Spleen (tissue), 11 donors: ENCODE measurements around the gene CDC42BPG. TPM values are rescaled to one million over a fixed set of nuclear protein-coding genes. Genes with fewer than 3 reads are reported as not detected.

Source experiments
- DNase-seq: peaks from one replicate; pipeline ENCODE4 v3.0.0-alpha.2; 2020
- H3K27ac ChIP-seq, 8 donors: fragments of 200-600 bp; sonication (generic) in 7 of 8; 1 replicate in 4 of 8; 2 replicates in 4 of 8; pipeline versions ENCODE4 v1.5.0 to v1.8.0; 2016 to 2021; ENCODE audit warnings: inconsistent platforms in 4 of 8, mild to moderate bottlenecking in 4 of 8, moderate library complexity in 1 of 8
- H3K27me3 ChIP-seq, 7 donors: fragments of 200-600 bp; sonication (generic) in 6 of 7; replicated peaks in 1 of 7; 1 replicate in 4 of 7; 2 replicates in 3 of 7; pipeline versions ENCODE4 v1.5.0 to v1.8.0; 2016 to 2021; ENCODE audit warnings: inconsistent platforms in 3 of 7, mild to moderate bottlenecking in 1 of 7
- H3K36me3 ChIP-seq, 6 donors: fragments of 200-600 bp; sonication (generic) in 5 of 6; 1 replicate in 4 of 6; 2 replicates in 2 of 6; pipeline versions ENCODE4 v1.5.0 to v1.8.0; 2016 to 2021; ENCODE audit warnings: inconsistent platforms in 2 of 6
- H3K4me1 ChIP-seq, 6 donors: fragments of 200-600 bp; sonication (generic) in 5 of 6; 1 replicate in 3 of 6; 2 replicates in 3 of 6; pipeline versions ENCODE4 v1.5.0 to v1.8.0; 2016 to 2021; ENCODE audit warnings: inconsistent platforms in 3 of 6
- H3K4me3 ChIP-seq, 8 donors: fragments of 200-600 bp; sonication (generic) in 7 of 8; 1 replicate in 4 of 8; 2 replicates in 4 of 8; pipeline versions ENCODE4 v1.5.0 to v1.8.0; 2016 to 2021; ENCODE audit warnings: inconsistent platforms in 4 of 8, mild to moderate bottlenecking in 4 of 8, moderate library complexity in 2 of 8
- H3K9me3 ChIP-seq, 8 donors: fragments of 200-600 bp; sonication (generic) in 7 of 8; 1 replicate in 4 of 8; 2 replicates in 4 of 8; pipeline versions ENCODE4 v1.5.0 to v1.8.0; 2016 to 2021; ENCODE audit warnings: inconsistent platforms in 4 of 8
- POLR2A ChIP-seq, 3 donors: fragments of 450-650 bp; IDR thresholded peaks; one replicate each; pipeline ENCODE4 v1.5.1; 2017; ENCODE audit warnings: antibody characterized with exemption in 3 of 3, mild to moderate bottlenecking in 1 of 3
- POLR2AphosphoS5 ChIP-seq, 3 donors: sonication (generic); formaldehyde crosslinking; IDR thresholded peaks; one replicate each; pipeline ENCODE4 v1.5.1; 2017; ENCODE audit warnings: antibody characterized with exemption in 3 of 3
- WGBS, 5 donors: extraction: QIAGEN DNeasy Blood & Tissue Kit in 3 of 5; methylation state at CpG; one replicate each; pipeline versions ENCODE4 v1.1.5 to v1.1.7; 2013 to 2018; 5-methylcytosine and 5-hydroxymethylcytosine counted together
- intact Hi-C: fragments of 100-400 bp; cut with DNase I; formaldehyde crosslinking; loops from one replicate; pipeline ENCODE4 v1.15.0; 2023; ENCODE audit warnings: low total_unique reads
- polyA plus RNA-seq, 3 donors: library from polyadenylated mRNA; stranded (reverse); fragments of 200-250 nt; gene quantifications; one replicate each; pipeline ENCODE4 v1.2.1, GENCODE V29; 2013
- total RNA-seq, 7 donors: library from RNA; depleted of rRNA in 3 of 7; stranded (reverse); fragments of >200 nt in 3 of 7; fragmentation: NEBNext Ultra II Directional in 4 of 7; extraction: Animal tissue kit (Norgen Biotek cat#: 25700) in 4 of 7; gene quantifications; one replicate each; pipeline versions ENCODE4 v1.1.0 to v1.2.1, GENCODE V29; 2016 to 2021
- TF ChIP-seq, protein P1 (sequence below), 11 experiments: fragments of 200-600 bp in 7 of 11; fragments of 450-650 bp in 4 of 11; sonication (generic) in 4 of 11; IDR thresholded peaks in 8 of 11; conservative IDR thresholded peaks in 3 of 11; 1 replicate in 7 of 11; 2 replicates in 4 of 11; pipeline versions ENCODE4 v1.4.0 to v1.8.0; 2016 to 2021; ENCODE audit warnings: antibody characterized with exemption in 11 of 11, inconsistent platforms in 4 of 11, mild to moderate bottlenecking in 1 of 11
- donor health status: healthy with polysubstance abuse.
- donor health status: DM: no; HTN: no; CAD: no; lungs with moderate emphysema.
- donor health status: DM: no; HTN: no; CAD: no.
- donor health status: Bipolar disorder and iron deficiency.
- donor health status: healthy.
- donor health status: DM: no; HTN: no; CAD: no.
- donor health status: DM: yes; HTN: yes; CAD: no.

The CDC42BPG gene
- total and polyA plus RNA-seq, 10 donors = 0.74 to 4.6 (median 2.5) TPM

DNA sequence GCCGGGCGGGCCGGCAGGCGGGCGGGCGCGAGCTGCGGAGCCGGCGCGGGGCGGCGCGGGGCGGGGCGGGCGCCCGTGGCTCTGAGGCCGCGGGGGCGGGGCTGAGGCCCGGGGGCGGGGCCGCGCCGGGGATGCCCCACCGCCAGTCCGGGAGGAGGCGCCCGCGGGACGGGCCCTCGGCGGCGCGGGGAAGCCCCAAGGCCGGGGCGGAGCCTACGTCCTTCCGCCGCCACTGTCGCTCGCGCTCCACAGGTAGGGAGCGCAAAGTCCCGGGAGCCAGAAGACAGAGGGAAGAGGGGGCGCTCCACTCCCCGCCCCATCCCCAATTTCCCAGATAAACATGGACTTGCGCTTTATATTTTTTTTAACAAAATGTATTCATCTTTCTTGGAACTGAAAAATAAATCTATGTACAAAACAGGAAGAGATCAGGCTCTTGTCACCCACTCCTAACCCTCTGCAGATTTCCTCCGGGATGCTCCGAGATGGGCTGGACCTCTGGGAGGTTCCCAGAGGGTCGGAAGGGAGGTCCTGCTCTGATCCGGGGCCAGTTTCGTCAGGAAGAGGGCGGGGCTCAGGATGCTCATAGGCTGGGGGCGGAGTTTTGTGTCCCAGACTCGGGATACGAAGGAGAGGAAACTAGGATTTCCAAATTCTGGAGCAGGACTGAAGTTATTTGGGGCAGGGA is 41.2 kb downstream of the CDC42BPG start, which contains the start of gene MAP4K2:
TSS of gene MAP4K2 (minus strand) at position 57 of the 688 bp plus-strand sequence. CDS start 65 bp downstream, outside the sequence.
- Histone ChIP-seq H3K27ac (peak within 1 kb of the TSS; percentile 79 to 94 (median 88)), H3K36me3 (peaks cover 0 to 72% (median 25%) of the 10 kb centered on the region in 6 donors), H3K9me3 (no peaks in the 10 kb centered on the region), H3K4me3 (peak within 1 kb of the TSS; percentile 56 to 95 (median 70)), H3K27me3 (no peaks in the 10 kb centered on the region), H3K4me1 (peaks cover 45 to 85% (median 59%) of the 10 kb centered on the region in 6 donors)
- TF ChIP-seq POLR2A (IDR thresholded peaks at IDR 0.05) = no peak
- TF ChIP-seq, protein P1, sequence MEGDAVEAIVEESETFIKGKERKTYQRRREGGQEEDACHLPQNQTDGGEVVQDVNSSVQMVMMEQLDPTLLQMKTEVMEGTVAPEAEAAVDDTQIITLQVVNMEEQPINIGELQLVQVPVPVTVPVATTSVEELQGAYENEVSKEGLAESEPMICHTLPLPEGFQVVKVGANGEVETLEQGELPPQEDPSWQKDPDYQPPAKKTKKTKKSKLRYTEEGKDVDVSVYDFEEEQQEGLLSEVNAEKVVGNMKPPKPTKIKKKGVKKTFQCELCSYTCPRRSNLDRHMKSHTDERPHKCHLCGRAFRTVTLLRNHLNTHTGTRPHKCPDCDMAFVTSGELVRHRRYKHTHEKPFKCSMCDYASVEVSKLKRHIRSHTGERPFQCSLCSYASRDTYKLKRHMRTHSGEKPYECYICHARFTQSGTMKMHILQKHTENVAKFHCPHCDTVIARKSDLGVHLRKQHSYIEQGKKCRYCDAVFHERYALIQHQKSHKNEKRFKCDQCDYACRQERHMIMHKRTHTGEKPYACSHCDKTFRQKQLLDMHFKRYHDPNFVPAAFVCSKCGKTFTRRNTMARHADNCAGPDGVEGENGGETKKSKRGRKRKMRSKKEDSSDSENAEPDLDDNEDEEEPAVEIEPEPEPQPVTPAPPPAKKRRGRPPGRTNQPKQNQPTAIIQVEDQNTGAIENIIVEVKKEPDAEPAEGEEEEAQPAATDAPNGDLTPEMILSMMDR (IDR thresholded peaks at IDR 0.05 in 8 of 11, conservative IDR thresholded peaks at IDR 0.05 in 3 of 11) = peak in 5 of 11 experiments; percentile 12 to 35 (median 27)
- TF ChIP-seq POLR2AphosphoS5 (IDR thresholded peaks at IDR 0.05) = peak; percentile 65 to 77 (median 77)
- WGBS, 5 donors = 0 to 1% (median 1%) methylated on average over 23 to 58 of the region's 58 CpGs
- intact Hi-C loops = no loop called here
- peak; percentile 98 for DNase-seq

DNA sequence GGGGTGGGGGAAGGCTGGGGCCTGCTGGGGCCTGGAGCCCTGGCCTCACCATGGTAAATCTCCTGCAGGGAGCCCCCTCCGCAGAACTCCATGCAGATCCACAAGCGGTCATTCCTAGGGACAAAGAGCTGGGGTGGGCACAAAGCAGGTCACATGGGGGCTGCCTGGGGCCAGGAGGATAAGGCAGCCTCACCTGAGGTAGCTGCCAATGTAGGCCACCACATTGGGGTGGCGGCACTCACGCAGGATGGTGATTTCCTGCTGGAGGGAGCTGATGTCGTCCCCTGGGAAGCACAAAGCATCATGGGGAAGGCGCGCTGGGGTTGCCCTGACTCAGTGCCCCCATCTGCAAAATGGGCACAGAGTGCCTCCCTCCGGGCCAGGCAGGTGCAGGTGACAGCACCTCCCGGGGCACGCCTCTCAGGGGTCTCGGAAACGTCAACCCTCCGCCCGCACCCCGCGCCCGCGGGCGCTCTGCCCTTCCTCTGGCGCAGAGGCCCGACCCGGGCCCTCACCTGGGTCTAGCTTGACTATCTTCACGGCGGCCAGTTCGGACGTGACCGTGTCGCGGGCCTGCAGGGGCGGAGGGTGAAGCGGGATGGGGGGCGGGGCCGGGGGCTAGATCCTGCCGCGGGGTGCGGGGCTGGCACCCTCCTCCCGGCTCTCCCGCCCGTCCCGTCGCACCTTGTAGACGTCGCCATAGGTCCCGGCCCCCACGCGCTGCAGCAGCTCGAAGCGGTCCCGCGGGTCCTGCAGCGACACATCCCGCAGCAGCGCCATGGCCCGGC is 41.9 kb downstream of the CDC42BPG start:
- peak; percentile 78 for DNase-seq
- WGBS, 5 donors = 3 to 9% (median 6%) methylated on average over 20 to 54 of the region's 54 CpGs
- Histone ChIP-seq H3K4me3 (peak overlapping the region; percentile 56 to 95 (median 68)), H3K27ac (peak overlapping the region; percentile 59 to 94 (median 85)), H3K9me3 (no peaks in the 10 kb centered on the region), H3K4me1 (peaks cover 45 to 85% (median 64%) of the 10 kb centered on the region in 6 donors), H3K27me3 (no peaks in the 10 kb centered on the region), H3K36me3 (peaks cover 0 to 73% (median 26%) of the 10 kb centered on the region in 6 donors)
- intact Hi-C loops = no loop called here
- TF ChIP-seq POLR2AphosphoS5 (IDR thresholded peaks at IDR 0.05) (peak in 2 of 3 donors; percentile 28 to 48), POLR2A (IDR thresholded peaks at IDR 0.05) (no peak)
- TF ChIP-seq, protein P1 (IDR thresholded peaks at IDR 0.05 in 8 of 11, conservative IDR thresholded peaks at IDR 0.05 in 3 of 11) = no peak

DNA sequence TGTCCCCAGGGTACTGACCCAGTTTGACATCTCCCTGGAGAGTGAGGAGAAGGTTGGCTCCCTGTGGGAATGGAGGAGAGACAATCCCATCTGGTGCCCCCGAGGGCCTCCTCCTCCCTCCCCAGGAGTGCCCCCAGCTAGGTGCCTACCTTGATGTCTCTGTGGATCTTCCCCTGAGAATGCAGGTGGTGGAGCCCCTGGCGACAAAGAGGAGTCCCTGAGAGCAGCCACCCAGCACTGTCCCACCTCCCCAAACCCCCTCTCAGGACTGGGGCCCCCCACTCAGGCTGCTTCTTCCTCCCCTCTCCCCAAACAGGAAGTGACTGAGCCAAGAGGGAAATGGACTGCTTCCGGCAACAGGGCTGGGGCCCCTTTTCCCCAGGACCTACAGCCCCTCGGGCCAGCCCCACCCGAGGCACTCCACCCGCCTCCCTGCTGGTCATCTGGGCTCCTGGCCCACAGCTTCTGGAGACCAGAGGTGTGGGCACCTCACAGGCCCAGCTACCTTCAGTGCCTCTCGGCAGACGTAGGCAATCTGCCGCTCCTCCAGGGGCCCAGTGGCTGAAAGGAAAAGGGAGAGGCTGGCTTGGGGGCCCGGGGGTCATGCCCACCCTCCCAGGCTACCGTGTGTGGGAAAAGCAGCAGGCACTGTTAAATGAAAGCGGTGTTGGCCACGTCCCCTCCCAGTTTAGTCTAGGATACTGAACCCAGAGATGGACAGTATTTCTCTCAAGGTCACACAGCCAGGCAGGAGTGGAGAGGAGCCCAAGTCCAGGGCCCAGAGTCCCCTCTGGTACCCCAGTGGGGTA is 42.7 kb downstream of the CDC42BPG start:
- WGBS, 5 donors = 16 to 27% (median 23%) methylated on average over 11 to 13 of the region's 13 CpGs
- Histone ChIP-seq H3K4me3 (peak overlapping the region; percentile 56 to 95 (median 68)), H3K27me3 (no peaks in the 10 kb centered on the region), H3K27ac (peak overlapping the region; percentile 59 to 94 (median 85)), H3K4me1 (peaks cover 45 to 85% (median 68%) of the 10 kb centered on the region in 6 donors), H3K9me3 (no peaks in the 10 kb centered on the region), H3K36me3 (peaks cover 0 to 73% (median 33%) of the 10 kb centered on the region in 6 donors)
- peak; percentile 81 for DNase-seq
- intact Hi-C loops = no loop called here
- TF ChIP-seq, protein P1 (IDR thresholded peaks at IDR 0.05 in 8 of 11, conservative IDR thresholded peaks at IDR 0.05 in 3 of 11) = no peak
- no peak for TF ChIP-seq POLR2A (IDR thresholded peaks at IDR 0.05)
- peak in 2 of 3 donors; percentile 22 to 28 for TF ChIP-seq POLR2AphosphoS5 (IDR thresholded peaks at IDR 0.05)
